Heart right ventricle (tissue), 16 donors: ENCODE measurements around the gene HNRNPA2B1. TPM values are rescaled to one million over a fixed set of nuclear protein-coding genes. Genes with fewer than 3 reads are reported as not detected.

Experiments
- ATAC-seq, 8 donors: fragments of 200-7000 bp; cut with Tn5 transposase; one replicate each; pipeline ENCODE4 v1.9.1; 2020; ENCODE audit warnings: mild to moderate bottlenecking in 8 of 8, moderate library complexity in 8 of 8, moderate number of reproducible peaks in 1 of 8
- DNase-seq, 2 donors: peaks; one replicate each; pipeline ENCODE4 v3.0.0-alpha.2; 2020
- H3K27ac ChIP-seq, 10 donors: fragments of 200-600 bp; sonication (generic) in 2 of 10; one replicate each; pipeline versions ENCODE4 v1.5.0 to v1.8.0; 2020 to 2022; ENCODE audit warnings: mild to moderate bottlenecking in 3 of 10
- H3K27me3 ChIP-seq, 7 donors: fragments of 200-600 bp; one replicate each; pipeline ENCODE4 v1.8.0; 2021 to 2022; ENCODE audit warnings: mild to moderate bottlenecking in 2 of 7
- H3K36me3 ChIP-seq, 9 donors: fragments of 200-600 bp; sonication (generic) in 1 of 9; one replicate each; pipeline versions ENCODE4 v1.5.0 to v1.8.0; 2020 to 2022; ENCODE audit warnings: mild to moderate bottlenecking in 2 of 9
- H3K4me1 ChIP-seq, 9 donors: fragments of 200-600 bp; sonication (generic) in 1 of 9; one replicate each; pipeline versions ENCODE4 v1.5.0 to v1.8.0; 2020 to 2022; ENCODE audit warnings: mild to moderate bottlenecking in 4 of 9
- H3K4me3 ChIP-seq, 10 donors: fragments of 200-600 bp; sonication (generic) in 2 of 10; one replicate each; pipeline versions ENCODE4 v1.5.0 to v1.8.0; 2020 to 2022; ENCODE audit warnings: mild to moderate bottlenecking in 7 of 10, moderate library complexity in 2 of 10
- H3K9me3 ChIP-seq, 11 donors: fragments of 200-600 bp in 10 of 11; sonication (generic) in 2 of 11; one replicate each; pipeline versions ENCODE4 v1.5.0 to v1.8.0; 2013 to 2022; ENCODE audit warnings: mild to moderate bottlenecking in 2 of 11, control low read depth in 1 of 11, moderate library complexity in 1 of 11
- WGBS, 2 donors: extraction: QIAGEN DNeasy Blood & Tissue Kit; methylation state at CpG; one replicate each; pipeline ENCODE4 v1.1.7; 2013; ENCODE audit warnings: inconsistent platforms in 1 of 2; 5-methylcytosine and 5-hydroxymethylcytosine counted together
- intact Hi-C, 10 donors: fragments of 100-400 bp; cut with DNase I; formaldehyde crosslinking; loops; one replicate each; pipeline versions ENCODE4 v1.11.1 to v1.14.2; 2022
- polyA plus RNA-seq, 2 donors: library from polyadenylated mRNA; stranded (reverse); fragments of 200-250 nt; gene quantifications; one replicate each; pipeline ENCODE4 v1.2.3, GENCODE V29; 2013
- total RNA-seq, 10 donors: library from RNA; stranded (reverse); fragmentation: NEBNext Ultra II Directional in 3 of 10; extraction: Animal tissue kit (Norgen Biotek cat#: 25700) in 3 of 10; gene quantifications; one replicate each; pipeline versions ENCODE4 v1.2.1 to v1.2.4, GENCODE V29; 2021 to 2023
- TF ChIP-seq, protein P1 (sequence below), 9 donors: fragments of 200-600 bp; sonication (generic) in 2 of 9; IDR thresholded peaks; one replicate each; pipeline versions ENCODE4 v1.5.0 to v1.8.0; 2021 to 2022; ENCODE audit warnings: antibody characterized with exemption in 9 of 9, mild to moderate bottlenecking in 5 of 9, moderate library complexity in 1 of 9
- donor health status: Arrhythmogenic right ventricular cardiomyopathy.
- donor health status: ischemic (EF 13 %, LVEDD 7.1; RV severe dilation, severe dysfunction).
- donor health status: healthy with polysubstance abuse.
- donor health status: DM: no; HTN: yes; CAD: no.
- donor health status: DM: no; HTN: no; CAD: no.
- donor health status: ischemic (EF 25% LVEDD 6.9; RV normal size, moderate dysfunction).
- donor health status: ischemic (EF 25% LVEDD 5.7; RV mildly dilated, moderate dysfunction).
- donor health status: healthy.
- donor health status: DM: yes; HTN: yes; CAD: no.
- donor health status: Ischemic cardiomyopathy.
- donor health status: ischemic (EF 35%, LVEDD 5.7; RV mildly dilated, moderate dysfunction).
- donor health status: nonischemic (EF 11% LVEDD 7.7; RV severe dilation, severe dysfunction).
- donor health status: DM: yes; HTN: yes; CAD: no.
- donor health status: PGD.
- donor health status: ischemic (EF 29% LVEDD 5.4; RV normal size, mild dysfunction).
- donor health status: nonischemic (EF 23%, LVEDD 6.1; RV moderate dilation, normal function).

Gene HNRNPA2B1
- total and polyA plus RNA-seq, 12 donors = 364 to 667 (median 404) TPM

DNA sequence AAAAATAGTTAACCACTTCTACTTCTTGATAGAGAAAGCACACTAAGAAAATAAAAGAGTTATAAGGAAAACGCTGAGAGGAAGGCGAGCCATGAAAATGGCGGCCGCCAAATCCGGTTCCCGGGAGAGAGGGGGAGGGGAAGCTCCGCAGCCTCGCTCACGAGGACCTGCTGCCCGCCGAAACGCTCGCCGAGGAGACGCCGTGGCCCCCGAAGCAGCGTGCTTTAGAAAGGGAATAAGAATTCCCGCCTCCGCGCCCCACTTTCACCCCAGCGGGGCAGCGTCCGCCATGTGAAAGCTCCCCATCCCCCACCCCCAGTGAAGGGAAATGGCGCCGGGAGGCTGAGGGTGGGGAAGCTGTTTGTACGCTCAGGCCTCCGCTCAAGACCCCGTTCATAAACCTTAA, 505 bp downstream of the HNRNPA2B1 start:
- intact Hi-C loops = loop anchor here in 2 of 10 donors (10.0 kb wide), 2 partner anchors 75 to 305 kb away; no protein-coding TSS in a partner anchor
- ATAC-seq (peak; percentile 26 to 70 (median 55)), DNase-seq (peak; percentile 65 to 84)
- Histone ChIP-seq H3K36me3 (peaks cover 0 to 38% (median 23%) of the 10 kb centered on the region in 9 donors), H3K27ac (peak overlapping the region; percentile 93 to 100 (median 99)), H3K9me3 (no peaks in the 10 kb centered on the region), H3K4me1 (peaks cover 7 to 57% (median 54%) of the 10 kb centered on the region in 9 donors), H3K27me3 (no peaks in the 10 kb centered on the region), H3K4me3 (peak overlapping the region; percentile 65 to 99 (median 83))
- WGBS, 2 donors = 0% methylated on average over 29 of the region's 29 CpGs
- TF ChIP-seq, protein P1, sequence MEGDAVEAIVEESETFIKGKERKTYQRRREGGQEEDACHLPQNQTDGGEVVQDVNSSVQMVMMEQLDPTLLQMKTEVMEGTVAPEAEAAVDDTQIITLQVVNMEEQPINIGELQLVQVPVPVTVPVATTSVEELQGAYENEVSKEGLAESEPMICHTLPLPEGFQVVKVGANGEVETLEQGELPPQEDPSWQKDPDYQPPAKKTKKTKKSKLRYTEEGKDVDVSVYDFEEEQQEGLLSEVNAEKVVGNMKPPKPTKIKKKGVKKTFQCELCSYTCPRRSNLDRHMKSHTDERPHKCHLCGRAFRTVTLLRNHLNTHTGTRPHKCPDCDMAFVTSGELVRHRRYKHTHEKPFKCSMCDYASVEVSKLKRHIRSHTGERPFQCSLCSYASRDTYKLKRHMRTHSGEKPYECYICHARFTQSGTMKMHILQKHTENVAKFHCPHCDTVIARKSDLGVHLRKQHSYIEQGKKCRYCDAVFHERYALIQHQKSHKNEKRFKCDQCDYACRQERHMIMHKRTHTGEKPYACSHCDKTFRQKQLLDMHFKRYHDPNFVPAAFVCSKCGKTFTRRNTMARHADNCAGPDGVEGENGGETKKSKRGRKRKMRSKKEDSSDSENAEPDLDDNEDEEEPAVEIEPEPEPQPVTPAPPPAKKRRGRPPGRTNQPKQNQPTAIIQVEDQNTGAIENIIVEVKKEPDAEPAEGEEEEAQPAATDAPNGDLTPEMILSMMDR (IDR thresholded peaks at IDR 0.05) = no peak

DNA sequence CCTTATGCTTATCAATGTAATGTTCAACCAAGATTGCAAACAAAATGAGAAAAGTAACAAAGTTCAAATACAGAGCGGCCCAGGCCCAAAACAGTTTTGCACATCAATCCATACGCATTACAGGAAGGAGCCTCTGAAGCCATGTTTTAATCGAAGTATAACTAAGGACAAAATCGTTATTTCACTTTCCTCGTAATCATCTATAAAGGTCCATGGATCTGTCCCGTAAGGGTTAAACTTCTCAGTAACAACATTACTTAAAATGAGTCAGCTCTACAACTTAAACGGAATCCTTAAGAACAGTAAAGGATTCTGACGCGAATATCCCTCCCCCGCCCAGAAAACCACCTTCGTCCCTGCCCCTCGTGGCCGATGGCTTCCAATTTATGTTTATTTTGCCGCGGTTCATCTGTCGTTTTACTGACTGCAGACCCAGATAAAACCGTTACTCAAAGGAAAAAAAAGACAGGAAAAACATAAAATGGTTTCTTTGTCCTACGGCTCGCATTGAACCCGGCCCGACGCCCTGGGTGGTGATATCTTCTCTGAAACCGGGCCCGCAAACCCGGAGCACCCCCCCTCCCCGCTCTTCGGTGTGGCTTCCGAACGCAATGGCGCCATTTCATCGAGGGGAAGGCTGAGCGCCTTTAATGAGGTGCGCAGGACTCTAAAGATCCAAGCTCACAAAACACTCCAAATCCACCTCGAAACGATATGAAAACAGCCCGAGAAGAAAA, 1.1 kb downstream of the HNRNPA2B1 start:
- peaks cover 0 to 44% (median 29%) of the 10 kb centered on the region in 9 donors for H3K36me3 ChIP-seq
- intact Hi-C loops = loop anchor here in 3 of 10 donors (5.0 to 10.0 kb wide), 5 partner anchors 42 to 305 kb away; partner anchors contain the start of gene NFE2L3 (in 1 of the 3)
- WGBS, 2 donors = 0% methylated on average over 36 of the region's 36 CpGs
- H3K4me3 ChIP-seq = peak overlapping the region; percentile 65 to 99 (median 83)
- peak overlapping the region; percentile 93 to 100 (median 99) for H3K27ac ChIP-seq
- DNase-seq = peak; percentile 64 to 73
- peak in 6 of 8 donors; percentile 17 to 58 (median 48) for ATAC-seq
- TF ChIP-seq, protein P1 (IDR thresholded peaks at IDR 0.05) = peak in 1 of 9 donors; percentile 10
- peaks cover 7 to 57% (median 54%) of the 10 kb centered on the region in 9 donors for H3K4me1 ChIP-seq
- H3K27me3 ChIP-seq = no peaks in the 10 kb centered on the region
- H3K9me3 ChIP-seq = no peaks in the 10 kb centered on the region

DNA sequence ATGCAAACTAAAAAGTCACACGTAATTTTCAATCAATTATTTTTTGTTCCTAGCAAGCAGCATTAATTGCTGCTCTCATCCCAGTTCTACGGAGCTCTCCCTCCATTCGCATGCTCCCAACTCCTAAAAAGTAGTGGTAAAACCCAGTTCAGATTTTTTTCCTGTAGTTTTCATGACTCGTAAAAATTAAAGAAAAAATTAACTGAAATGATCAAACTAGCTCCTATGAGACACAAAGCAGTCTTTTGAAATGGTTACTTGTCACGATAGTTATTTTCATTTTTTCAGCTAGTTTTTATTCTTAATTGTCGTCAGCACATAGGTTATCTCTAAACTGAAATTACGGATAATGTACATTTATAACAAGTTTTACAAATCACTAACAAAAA, 1.8 kb downstream of the HNRNPA2B1 start:
- no peak for DNase-seq
- Histone ChIP-seq H3K4me3 (peak overlapping the region; percentile 65 to 99 (median 83)), H3K27me3 (no peaks in the 10 kb centered on the region), H3K36me3 (peaks cover 0 to 51% (median 36%) of the 10 kb centered on the region in 9 donors), H3K4me1 (peaks cover 9 to 57% (median 54%) of the 10 kb centered on the region in 9 donors), H3K27ac (peak overlapping the region in 7 of 10 donors; percentile 96 to 100 (median 100)), H3K9me3 (no peaks in the 10 kb centered on the region)
- TF ChIP-seq, protein P1 (IDR thresholded peaks at IDR 0.05) = no peak
- 0 to 1% methylated on average over 7 of the region's 7 CpGs for WGBS, 2 donors
- intact Hi-C loops = loop anchor here in 2 of 10 donors (5.0 kb wide), 3 partner anchors 41 to 106 kb away; partner anchors contain the start of gene NFE2L3 (in 1 of the 2)
- ATAC-seq = no peak

DNA sequence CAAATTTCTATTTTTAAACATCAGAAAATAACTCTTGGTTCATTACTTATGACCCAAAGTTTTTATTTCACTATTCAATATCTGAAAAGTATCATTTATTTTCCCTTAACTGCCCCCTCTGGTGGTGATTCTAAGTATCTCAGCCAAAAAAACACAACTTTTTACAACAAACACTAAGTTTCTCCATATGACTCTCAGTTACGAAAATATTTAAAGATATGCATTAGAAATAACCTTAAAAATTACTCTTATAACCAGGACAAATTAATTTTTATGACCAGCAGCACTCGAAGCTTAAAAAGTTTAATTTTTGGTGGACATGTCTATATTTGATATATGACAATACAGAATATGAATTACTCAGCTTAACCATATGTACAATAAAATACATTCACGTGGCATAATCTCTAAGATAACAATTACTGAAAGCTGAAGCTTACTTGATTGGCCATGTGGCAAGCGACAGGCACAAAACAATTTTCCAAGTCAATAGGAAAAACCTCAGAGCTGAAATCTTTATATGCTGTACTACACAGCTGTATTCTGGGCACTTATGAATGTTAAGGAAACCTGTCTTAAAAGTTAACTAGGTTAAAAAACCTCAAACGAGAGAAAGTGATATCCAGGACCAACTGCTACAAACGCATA, 2.3 kb downstream of the HNRNPA2B1 start:
- H3K9me3 ChIP-seq = no peaks in the 10 kb centered on the region
- intact Hi-C loops = loop anchor here in 2 of 10 donors (5.0 kb wide), 3 partner anchors 41 to 106 kb away; partner anchors contain the start of gene NFE2L3 (in 1 of the 2)

More for the DNA sequence above, 2.3 kb downstream of the HNRNPA2B1 start:
- peak overlapping the region in 6 of 10 donors; percentile 97 to 100 (median 100) for H3K27ac ChIP-seq
- peak overlapping the region; percentile 65 to 99 (median 83) for H3K4me3 ChIP-seq
- DNase-seq = no peak
- peaks cover 0 to 56% (median 37%) of the 10 kb centered on the region in 9 donors for H3K36me3 ChIP-seq
- no peaks in the 10 kb centered on the region for H3K27me3 ChIP-seq
- H3K4me1 ChIP-seq = peaks cover 9 to 57% (median 54%) of the 10 kb centered on the region in 9 donors
- 0 to 1% methylated on average over 6 of the region's 6 CpGs for WGBS, 2 donors
- no peak for ATAC-seq
- TF ChIP-seq, protein P1 (IDR thresholded peaks at IDR 0.05) = peak; percentile 64 to 86 (median 81)
